NCI-H526 (cell line): ENCODE results near the gene CLMN.
"Not testable (repeated sequence)": the region's sequence is repeated elsewhere in the genome, so short reads cannot be mapped to it uniquely, and the experiment has no call there.

Source experiments
- DNase-seq, 2 experiments: peaks; one replicate each; lab custom pipeline; 2025; lab: John Stamatoyannopoulos, UW

Gene CLMN

DNA sequence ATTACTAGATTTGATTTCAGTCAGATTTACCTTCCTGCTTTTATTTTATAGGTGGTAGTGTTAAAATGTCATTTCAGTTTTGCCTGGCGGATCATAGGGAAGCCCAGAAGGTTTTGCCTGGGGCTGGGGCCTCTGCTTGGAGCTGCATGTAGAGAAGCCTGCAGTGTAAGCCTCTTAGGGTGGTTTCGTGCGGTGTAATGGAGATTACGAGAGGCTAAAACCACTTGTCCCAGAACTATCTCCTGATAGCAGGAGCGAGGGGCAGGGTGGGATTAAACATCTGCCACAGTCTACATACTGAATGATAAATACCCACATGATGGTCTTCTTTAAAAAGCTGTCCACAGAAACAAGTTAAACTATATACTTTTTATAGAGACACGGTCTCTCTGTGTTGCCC is 127.4 kb downstream of the CLMN start:
- no peak for DNase-seq

DNA sequence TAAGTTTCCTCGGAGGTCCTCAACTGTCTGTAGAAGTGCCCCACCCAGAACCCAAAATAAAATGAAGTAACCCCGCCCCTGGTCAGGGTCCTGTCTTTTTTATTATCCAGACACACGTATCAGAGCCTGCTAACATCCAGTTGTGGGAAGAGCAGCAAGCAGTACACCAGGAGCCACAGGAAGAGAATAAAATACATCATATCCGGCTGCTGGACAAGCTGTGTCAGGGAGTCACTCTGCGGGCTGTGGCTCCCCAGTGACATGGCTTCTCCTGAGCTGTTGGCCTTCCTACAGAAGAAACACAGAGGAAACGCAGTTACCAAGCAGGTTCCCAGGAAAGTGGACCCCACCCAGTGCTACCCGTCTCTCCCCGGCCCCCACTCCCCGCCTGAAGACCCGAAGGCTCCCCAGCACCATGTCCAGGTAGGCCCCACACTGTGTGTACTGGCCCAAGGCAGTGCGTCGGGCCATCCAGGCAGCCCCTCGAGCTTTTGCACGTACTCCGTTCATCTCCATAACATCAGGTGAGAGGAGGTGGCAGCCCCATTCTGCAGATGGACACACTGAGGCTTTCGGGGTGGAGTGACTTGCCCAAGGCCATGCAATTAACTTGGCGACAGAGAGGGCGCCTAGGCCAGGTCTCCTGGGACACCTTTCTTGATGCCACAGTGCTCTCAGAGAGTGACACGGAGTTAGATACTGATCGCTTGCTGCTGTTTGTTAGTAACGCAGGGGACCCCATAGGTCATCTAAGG is 128.1 kb downstream of the CLMN start:
- no peak for DNase-seq

- no peak for DNase-seq
These were observed 128.9 kb downstream of the CLMN start for GRCh38 chr14:95190857-95191256.

DNA sequence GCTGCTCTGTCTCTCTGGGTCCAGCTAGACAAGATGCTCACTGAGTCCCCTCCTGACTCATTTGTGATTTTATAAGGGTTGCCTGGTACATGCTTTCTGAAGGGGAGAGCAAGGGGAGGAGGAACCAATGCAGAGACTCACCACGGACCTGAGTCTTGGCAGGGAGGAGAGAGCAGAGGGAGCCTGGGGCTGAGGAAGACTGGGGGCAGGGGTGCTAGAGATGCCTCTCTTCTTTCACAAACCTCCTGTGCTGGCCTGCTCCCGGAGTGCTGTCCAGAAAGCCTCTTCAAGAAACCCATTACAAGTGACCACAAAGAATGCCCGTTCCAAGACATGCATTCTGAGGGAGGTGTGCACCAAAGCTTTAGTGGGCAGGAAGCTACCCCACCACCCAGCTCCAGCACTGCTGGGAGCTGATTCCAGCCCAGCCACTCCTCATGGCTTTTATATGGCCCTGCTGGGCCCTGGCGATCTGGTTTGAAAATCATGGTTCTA is 129.3 kb downstream of the CLMN start:
- DNase-seq = no peak

- DNase-seq = no peak
These were observed 130.2 kb downstream of the CLMN start for GRCh38 chr14:95189367-95190132.

- DNase-seq = no peak
These were observed 131.3 kb downstream of the CLMN start for GRCh38 chr14:95188380-95188779.

DNA sequence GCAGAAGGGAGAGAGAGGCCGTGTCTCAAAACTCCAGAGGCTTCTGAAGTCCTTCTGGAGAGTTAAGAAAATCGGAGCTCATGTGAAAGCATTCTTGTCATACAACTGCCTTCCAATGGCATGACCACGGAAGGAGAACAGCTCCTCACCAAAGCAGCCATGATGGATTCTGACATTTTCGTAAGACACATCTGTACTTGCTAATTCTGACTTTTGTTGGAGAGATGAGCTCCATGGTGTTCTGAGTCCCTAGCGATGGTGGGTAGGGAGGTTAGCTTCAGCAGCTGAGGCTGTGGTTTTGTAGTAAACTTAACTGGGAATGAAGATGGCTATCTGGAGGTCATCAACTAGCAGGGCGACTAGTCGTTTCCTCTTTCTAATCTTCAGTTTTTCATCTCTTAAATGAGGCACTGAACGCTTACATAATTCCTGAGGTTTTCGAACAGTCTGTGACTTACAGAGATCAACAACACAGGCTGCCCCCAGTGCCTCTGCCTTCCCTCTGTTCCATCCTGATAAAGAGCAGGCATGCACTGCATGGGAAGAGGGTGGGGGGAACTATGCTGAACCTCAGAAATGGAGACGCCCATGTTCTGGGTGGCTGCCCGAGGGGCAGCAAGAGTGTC is 133.8 kb downstream of the CLMN start:
- no peak for DNase-seq

DNA sequence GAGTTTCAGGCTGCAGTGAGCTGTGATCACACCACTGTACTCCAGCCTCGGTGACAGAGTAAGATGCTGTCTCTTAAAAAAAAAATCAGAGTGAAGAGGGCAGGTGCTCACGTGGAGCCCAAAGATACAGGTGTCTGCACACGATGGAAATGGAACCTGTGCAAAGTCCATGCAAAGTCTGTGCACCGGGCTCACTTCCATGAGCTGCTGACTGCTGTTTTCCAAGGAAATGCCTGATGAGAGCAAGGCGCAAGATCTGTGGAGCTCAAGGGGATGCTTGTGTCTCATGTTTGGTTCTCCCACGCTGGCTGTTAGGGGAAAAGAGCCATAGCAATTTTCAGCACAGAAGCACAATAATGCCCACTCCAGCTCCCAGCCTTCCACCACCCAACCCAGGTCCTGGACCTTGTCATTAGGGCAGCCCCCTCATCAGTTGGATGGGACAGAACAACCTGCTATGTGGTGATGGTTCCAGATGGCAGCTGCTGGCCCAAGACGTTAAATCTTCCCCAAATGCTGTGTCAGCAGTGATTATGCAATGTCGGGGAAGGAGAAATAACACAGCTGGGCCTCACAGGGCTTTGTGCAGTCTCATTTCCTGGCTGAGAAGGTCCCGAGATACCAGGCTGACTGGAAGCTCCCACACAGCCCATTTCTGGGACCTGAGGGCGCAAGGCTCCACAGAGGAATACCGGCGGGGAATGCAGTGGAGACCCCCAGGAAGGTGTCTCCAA is 134.5 kb downstream of the CLMN start:
- no peak for DNase-seq

- DNase-seq = no peak
These were observed 135.3 kb downstream of the CLMN start for GRCh38 chr14:95184413-95184790.

DNA sequence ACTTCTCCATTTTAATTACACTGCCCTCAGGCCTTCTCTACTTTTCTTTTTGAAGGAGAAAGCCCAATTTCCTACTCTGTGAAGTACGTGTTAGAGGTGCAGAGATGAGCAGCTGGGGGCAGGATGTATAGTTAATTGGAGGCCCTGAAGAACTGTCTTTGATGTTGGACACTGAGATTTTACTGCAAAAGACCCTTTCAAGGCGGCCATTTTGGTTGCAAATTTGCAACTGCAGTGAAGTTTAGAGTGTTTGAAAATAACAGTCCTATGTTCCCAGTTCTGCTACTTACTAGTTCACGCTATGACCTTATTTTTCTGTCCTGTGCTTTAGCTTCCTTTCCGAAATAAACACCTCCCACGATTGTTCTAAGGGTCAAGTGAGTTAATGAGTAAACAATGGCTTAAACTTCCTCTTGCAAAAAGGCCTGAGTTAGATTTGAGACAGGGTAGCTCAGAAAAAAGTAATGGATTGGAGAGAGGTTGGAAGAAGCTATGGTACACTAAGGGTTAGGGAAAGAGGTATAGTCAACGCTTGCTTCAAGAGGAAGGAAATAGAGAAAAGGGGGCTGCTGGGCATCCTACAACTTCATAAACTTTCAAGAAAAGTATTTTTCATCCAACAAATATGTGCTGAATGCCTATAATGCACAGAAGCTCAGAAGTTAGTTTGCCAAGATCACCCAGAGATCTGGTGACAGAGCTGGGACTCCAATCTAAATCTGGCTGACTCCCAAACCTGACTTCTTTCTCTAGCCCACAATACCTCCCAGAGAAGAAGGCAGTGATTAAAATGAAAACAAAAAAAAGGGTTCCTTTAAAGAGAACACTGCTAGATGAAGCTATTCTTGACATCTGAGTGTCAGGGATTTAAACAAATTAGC is 135.9 kb downstream of the CLMN start:
- DNase-seq = no peak

DNA sequence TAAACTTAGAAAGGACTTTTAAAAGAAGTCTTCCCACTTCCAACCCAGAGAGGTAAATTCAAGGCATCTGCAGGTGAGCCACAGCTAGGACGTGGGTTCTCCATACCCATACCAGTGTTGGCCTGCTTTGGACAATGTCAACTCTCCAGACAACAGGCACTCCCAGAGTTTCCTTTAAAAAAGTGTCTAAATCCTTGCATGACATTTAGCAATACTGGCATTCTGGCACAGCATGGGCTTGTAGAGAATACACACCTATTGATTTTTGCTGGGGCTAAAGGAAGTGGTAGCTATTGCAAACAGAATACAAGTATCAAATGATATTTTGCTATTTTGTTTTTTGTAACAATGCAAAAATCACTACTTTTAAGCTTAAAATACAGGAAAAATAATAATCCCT is 136.6 kb downstream of the CLMN start:
- no peak for DNase-seq

- no peak for DNase-seq
These were observed 137.3 kb downstream of the CLMN start for GRCh38 chr14:95182379-95182778.

DNA sequence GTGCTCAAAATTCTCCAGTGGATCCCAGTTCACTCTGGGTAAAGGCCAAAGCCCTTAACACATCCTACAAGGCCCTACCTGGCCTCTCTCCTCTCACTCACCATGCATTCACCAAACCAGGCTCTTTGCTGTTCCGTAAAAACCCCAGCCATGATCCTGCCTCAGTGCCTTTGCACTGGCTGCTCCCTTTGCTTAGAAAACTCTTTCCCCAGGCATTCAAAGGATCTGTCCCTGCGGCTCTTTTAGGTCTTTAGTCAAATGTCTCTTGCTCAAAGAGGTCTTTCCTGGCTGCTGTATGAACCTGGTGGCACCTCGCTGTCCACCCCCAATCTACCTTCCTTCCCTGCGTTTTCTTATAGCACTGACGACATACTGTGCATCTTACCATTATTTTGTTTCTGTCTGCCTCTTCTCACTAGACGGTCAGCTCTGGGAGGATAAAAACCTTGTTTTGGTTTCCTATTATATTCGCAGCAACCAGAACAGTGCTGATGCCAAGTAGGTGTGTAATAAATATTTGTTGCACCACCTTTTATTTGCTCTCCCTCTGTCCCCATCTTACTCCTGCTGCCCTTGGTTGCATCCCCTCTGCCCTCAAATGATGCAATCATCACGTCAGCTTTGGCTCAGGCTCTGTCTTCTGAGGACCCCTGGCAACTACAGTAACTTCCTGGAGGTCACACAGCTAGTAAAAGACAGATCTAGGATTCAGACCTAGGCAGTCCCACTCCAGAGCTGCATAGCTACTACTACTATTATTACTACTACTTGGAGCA is 138.6 kb downstream of the CLMN start:
- DNase-seq = no peak

GRCh38 chr14:95175670-95176069 is 144.0 kb downstream of the CLMN start:
- DNase-seq = not testable (repeated sequence)

GRCh38 chr14:95174184-95174792 is 145.4 kb downstream of the CLMN start:
- no peak for DNase-seq

DNA sequence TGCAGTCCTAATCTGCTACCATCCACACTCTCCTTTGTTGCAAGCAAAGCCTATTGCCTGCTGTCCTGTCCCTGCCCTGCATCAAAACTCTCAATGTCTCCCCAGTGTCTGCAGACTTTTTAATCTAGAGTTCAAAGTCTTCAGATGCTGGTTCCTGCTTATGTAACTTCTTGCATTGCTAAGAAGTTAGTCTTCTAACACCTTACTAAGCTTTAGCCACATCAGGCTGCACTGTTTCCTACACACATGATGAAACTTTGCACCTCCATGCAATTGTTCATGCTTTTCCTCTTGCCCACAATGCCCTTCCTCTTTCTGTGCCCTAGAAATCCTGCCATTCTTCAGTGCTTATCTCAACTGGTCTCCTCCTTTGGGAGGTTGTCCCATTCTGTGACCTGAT is 146.2 kb downstream of the CLMN start:
- no peak for DNase-seq

- DNase-seq = no peak
These were observed 152.5 kb downstream of the CLMN start for GRCh38 chr14:95167177-95167576.

GRCh38 chr14:95165517-95165916 is 154.2 kb downstream of the CLMN start:
- no peak for DNase-seq

DNA sequence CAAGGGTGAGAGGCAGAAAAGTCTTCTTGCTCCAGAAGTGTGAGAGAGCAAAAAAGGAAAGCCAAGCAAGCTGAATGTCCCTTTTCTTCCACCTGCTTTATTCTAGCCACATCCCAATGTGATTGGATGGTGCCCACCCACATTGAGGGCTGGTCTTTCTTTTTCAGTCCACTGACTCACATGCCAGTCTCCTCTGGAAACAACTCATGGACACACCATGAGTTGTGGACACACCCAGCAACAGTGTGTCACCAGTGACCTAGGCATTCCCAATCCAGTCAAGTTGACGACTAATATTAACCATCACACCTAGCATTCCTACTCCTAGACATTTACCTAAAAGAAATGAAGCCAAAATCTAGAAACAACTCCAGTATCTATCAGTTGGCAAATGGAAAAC is 155.2 kb downstream of the CLMN start:
- DNase-seq = no peak

- no peak for DNase-seq
These were observed 156.0 kb downstream of the CLMN start for GRCh38 chr14:95163666-95164065.
